Colonic mucosa (tissue), 4 donors: ENCODE data around the gene YY1. TPM values are rescaled to one million over a fixed set of nuclear protein-coding genes. Genes with fewer than 3 reads are reported as not detected.
"Not testable (repeated sequence)": the region's sequence is repeated elsewhere in the genome, so short reads cannot be mapped to it uniquely, and the experiment has no call there.

Experiments
- DNase-seq: peaks from one replicate; pipeline ENCODE4 v3.0.0-alpha.2; 2020
- H3K27ac ChIP-seq: fragments of 200-600 bp; one replicate; pipeline ENCODE4 v1.8.0; 2021
- H3K27me3 ChIP-seq: fragments of 200-600 bp; one replicate; pipeline ENCODE4 v1.8.0; 2021
- H3K36me3 ChIP-seq: fragments of 200-600 bp; one replicate; pipeline ENCODE4 v1.8.0; 2021
- H3K4me1 ChIP-seq: fragments of 200-600 bp; one replicate; pipeline ENCODE4 v1.8.0; 2021; ENCODE audit warnings: mild to moderate bottlenecking
- H3K4me3 ChIP-seq: fragments of 200-600 bp; one replicate; pipeline ENCODE4 v1.8.0; 2021
- H3K9ac ChIP-seq, 2 donors: one replicate each; pipeline ENCODE4 v1.7.0; 2013; ENCODE audit warnings: control low read depth in 2 of 2, low read depth in 2 of 2, low read length in 2 of 2
- H3K9me3 ChIP-seq: fragments of 200-600 bp; one replicate; pipeline ENCODE4 v1.8.0; 2021
- CTCF ChIP-seq: fragments of 200-600 bp; IDR thresholded peaks from one replicate; pipeline ENCODE4 v1.8.0; 2022; ENCODE audit warnings: antibody characterized with exemption, mild to moderate bottlenecking
- intact Hi-C: fragments of 100-400 bp; cut with DNase I; formaldehyde crosslinking; loops from one replicate; pipeline ENCODE4 v1.14.1; 2022
- total RNA-seq, 2 donors: library from RNA; stranded (reverse); fragmentation: NEBNext Ultra II Directional in 1 of 2; extraction: Animal tissue kit (Norgen Biotek cat#: 25700) in 1 of 2; gene quantifications; one replicate each; pipeline ENCODE4 v1.2.1, GENCODE V29; 2021
- donor health status: healthy.
- donor health status: DM: no; HTN: no; CAD: no.
- donor health status: DM: no; HTN: no; CAD: no.

Gene YY1
- total RNA-seq, 2 donors from 2014 or later, result 73.2 to 90.4 TPM

GRCh38 chr14:100287202-100287997 is 48.5 kb downstream of the YY1 start:
- no peak overlapping the region for H3K27ac ChIP-seq
- no peak overlapping the region for H3K4me3 ChIP-seq
- no peaks in the 10 kb centered on the region for H3K27me3 ChIP-seq
- DNase-seq, result no peak
- no peak for TF ChIP-seq CTCF
- H3K4me1 ChIP-seq, result peaks cover 3% of the 10 kb centered on the region
- intact Hi-C loops, result no loop called here
- H3K9me3 ChIP-seq, result no peaks in the 10 kb centered on the region
- H3K36me3 ChIP-seq, result no peaks in the 10 kb centered on the region
- H3K9ac ChIP-seq, result no peak overlapping the region

- H3K27me3 ChIP-seq, DNase-seq, H3K9me3 ChIP-seq, intact Hi-C loops, H3K36me3 ChIP-seq, H3K4me3 ChIP-seq, H3K27ac ChIP-seq, H3K4me1 ChIP-seq, H3K9ac ChIP-seq: not testable (repeated sequence)
Observed at GRCh38 chr14:100287998-100288295, 49.0 kb downstream of the YY1 start.

GRCh38 chr14:100288382-100289185 is 49.6 kb downstream of the YY1 start:
- Histone ChIP-seq H3K27ac (no peak overlapping the region), H3K36me3 (no peaks in the 10 kb centered on the region), H3K27me3 (no peaks in the 10 kb centered on the region), H3K4me1 (peaks cover 3% of the 10 kb centered on the region), H3K4me3 (no peak overlapping the region), H3K9ac (no peak overlapping the region), H3K9me3 (no peaks in the 10 kb centered on the region)
- no peak for DNase-seq
- TF ChIP-seq CTCF, result no peak
- intact Hi-C loops, result no loop called here

- peaks cover 3% of the 10 kb centered on the region for H3K4me1 ChIP-seq
- no peaks in the 10 kb centered on the region for H3K9me3 ChIP-seq
- no peak for TF ChIP-seq CTCF
- H3K4me3 ChIP-seq, result no peak overlapping the region
- no peak overlapping the region for H3K27ac ChIP-seq
- intact Hi-C loops, result no loop called here
- no peak overlapping the region for H3K9ac ChIP-seq
- H3K36me3 ChIP-seq, result no peaks in the 10 kb centered on the region
- H3K27me3 ChIP-seq, result no peaks in the 10 kb centered on the region
- no peak for DNase-seq
Observed at GRCh38 chr14:100289916-100290606, 51.1 kb downstream of the YY1 start.

- H3K27ac ChIP-seq, result no peak overlapping the region
- peaks cover 2% of the 10 kb centered on the region for H3K4me1 ChIP-seq
- no peak for DNase-seq
- no peaks in the 10 kb centered on the region for H3K36me3 ChIP-seq
- TF ChIP-seq CTCF, result no peak
- no peak overlapping the region for H3K9ac ChIP-seq
- intact Hi-C loops, result no loop called here
- H3K4me3 ChIP-seq, result no peak overlapping the region
- no peaks in the 10 kb centered on the region for H3K27me3 ChIP-seq
- H3K9me3 ChIP-seq, result no peaks in the 10 kb centered on the region
Observed at GRCh38 chr14:100290607-100291304, 51.8 kb downstream of the YY1 start.
